SU-DHL-6 (cell line): Measurements from ENCODE around the gene ANKZF1.

Experiments used
- CTCF ChIP-seq: fragments of 200-600 bp; sonication (generic); IDR thresholded peaks from one replicate; pipeline ENCODE4 v1.5.1; 2017; ENCODE audit warnings: antibody characterized with exemption, mild to moderate bottlenecking, low read length, moderate library complexity; ENCODE audit not compliant: insufficient read depth, poor library complexity, severe bottlenecking
- EZH2phosphoT487 ChIP-seq: fragments of 200-600 bp; sonication (generic), shearing (Covaris generic); conservative IDR thresholded peaks from 2 replicates; pipeline ENCODE4 v1.6.1; 2018; ENCODE audit warnings: mild to moderate bottlenecking, antibody characterized with exemption, low read length, moderate library complexity, mixed read lengths

GRCh38 chr2:219228041-219228910 is 1.3 kb upstream of the ANKZF1 start:
- TF ChIP-seq EZH2phosphoT487: no peak
- TF ChIP-seq CTCF: no peak
